GM23338 (cell line): ENCODE results near the gene SYT12. TPM values are rescaled to one million over a fixed set of nuclear protein-coding genes. Genes with fewer than 3 reads are reported as not detected.

Experiments used
- ATAC-seq: fragments of 200-7000 bp; cut with Tn5 transposase; 3 replicates; pipeline ENCODE4 v1.9.1; 2020
- DNase-seq: peaks from one replicate; pipeline ENCODE4 v3.0.0-alpha.2; 2015; ENCODE audit warnings: low spot score
- H2AFZ ChIP-seq: fragments of 200-600 bp; sonication (generic); 2 replicates; pipeline ENCODE4 v1.8.0; 2016; ENCODE audit warnings: antibody characterized with exemption, mild to moderate bottlenecking, moderate library complexity
- H3F3A ChIP-seq: fragments of 200-600 bp; sonication (generic); replicated peaks from 2 replicates; pipeline ENCODE4 v1.8.0; 2017; ENCODE audit warnings: antibody characterized with exemption, mixed run types, low read depth
- H3K27ac ChIP-seq: fragments of 200-600 bp; sonication (generic); 2 replicates; pipeline ENCODE4 v1.6.1; 2016; ENCODE audit warnings: low read depth
- H3K27me3 ChIP-seq: fragments of 200-600 bp; sonication (generic); 2 replicates; pipeline ENCODE4 v1.8.0; 2016; ENCODE audit warnings: mild to moderate bottlenecking, mixed run types, moderate library complexity; ENCODE audit not compliant: insufficient read depth
- H3K36me3 ChIP-seq: fragments of 200-600 bp; sonication (generic); 2 replicates; pipeline ENCODE4 v1.8.0; 2016; ENCODE audit warnings: mild to moderate bottlenecking; ENCODE audit not compliant: insufficient read depth
- H3K4me1 ChIP-seq: fragments of 200-600 bp; sonication (generic); 2 replicates; pipeline ENCODE4 v1.8.0; 2016; ENCODE audit warnings: mild to moderate bottlenecking, moderate library complexity; ENCODE audit not compliant: insufficient read depth
- H3K4me2 ChIP-seq: fragments of 200-600 bp; sonication (generic); 2 replicates; pipeline ENCODE4 v1.7.1; 2017; ENCODE audit warnings: mixed run types
- H3K4me3 ChIP-seq: fragments of 200-600 bp; sonication (generic); 2 replicates; pipeline ENCODE4 v1.6.1; 2016; ENCODE audit warnings: mixed run types
- H3K79me2 ChIP-seq: fragments of 200-600 bp; sonication (generic); replicated peaks from 2 replicates; pipeline ENCODE4 v1.8.0; 2017; ENCODE audit warnings: mild to moderate bottlenecking; ENCODE audit not compliant: insufficient read depth
- H3K9me2 ChIP-seq: fragments of 200-600 bp; sonication (generic); 2 replicates; pipeline ENCODE4 v1.8.0; 2017; ENCODE audit not compliant: insufficient read depth
- H4K20me1 ChIP-seq: fragments of 200-600 bp; sonication (generic); replicated peaks from 2 replicates; pipeline ENCODE4 v1.8.0; 2017; ENCODE audit warnings: mild to moderate bottlenecking; ENCODE audit not compliant: insufficient read depth
- H3K27ac Mint-ChIP-seq: 2 replicates; pipeline ENCODE4 v1.8.0; 2020; ENCODE audit warnings: inconsistent platforms, mild to moderate bottlenecking, moderate library complexity, mixed read lengths
- H3K27me3 Mint-ChIP-seq: 3 replicates; pipeline ENCODE4 v1.8.0; 2022; ENCODE audit warnings: low read depth, mild to moderate bottlenecking, moderate library complexity, mixed read lengths, inconsistent platforms; ENCODE audit not compliant: insufficient read depth, poor library complexity
- H3K36me3 Mint-ChIP-seq: 3 replicates; pipeline ENCODE4 v1.8.0; 2021; ENCODE audit warnings: low read depth, mild to moderate bottlenecking, inconsistent platforms, moderate library complexity, mixed read lengths
- H3K4me1 Mint-ChIP-seq: 3 replicates; pipeline ENCODE4 v1.8.0; 2020; ENCODE audit warnings: mild to moderate bottlenecking, inconsistent platforms, mixed read lengths
- H3K4me3 Mint-ChIP-seq: 3 replicates; pipeline ENCODE4 v1.8.0; 2021; ENCODE audit warnings: moderate library complexity, mild to moderate bottlenecking, inconsistent platforms, mixed read lengths
- H3K9me3 Mint-ChIP-seq: 3 replicates; pipeline ENCODE4 v1.8.0; 2020; ENCODE audit warnings: moderate library complexity, mild to moderate bottlenecking, inconsistent platforms, mixed read lengths
- CTCF ChIP-seq, 2 experiments: fragments of 200-600 bp in 1 of 2; sonication (generic) in 1 of 2; conservative IDR thresholded peaks; 2 replicates each; pipeline versions ENCODE4 v1.5.1 to v1.6.1; 2016 to 2017; ENCODE audit warnings: antibody characterized with exemption in 2 of 2, low read depth in 2 of 2, mild to moderate bottlenecking in 2 of 2, moderate library complexity in 1 of 2
- NANOG ChIP-seq: IDR thresholded peaks from 2 replicates; pipeline ENCODE4 v1.6.1; 2016; ENCODE audit warnings: antibody characterized with exemption, borderline replicate concordance
- ZNF114 ChIP-seq: fragments of 250-450 bp; sonication (Bioruptor Pico); IDR thresholded peaks from 2 replicates; pipeline ENCODE4 v1.5.0; 2020; ENCODE audit warnings: mild to moderate bottlenecking, moderate library complexity
- ZNF462 ChIP-seq: fragments of 250-450 bp; sonication (Bioruptor Pico); IDR thresholded peaks from 2 replicates; pipeline ENCODE4 v1.5.0; 2020; ENCODE audit warnings: mild to moderate bottlenecking, moderate library complexity
- polyA plus RNA-seq: library from polyadenylated mRNA; unstranded; fragments of >200 nt; fragmentation: Nextera tagmentation; extraction: Ambion mirVana; gene quantifications from 2 replicates; pipeline ENCODE4 v1.2.1, GENCODE V29; 2016
- total RNA-seq: library from RNA; depleted of rRNA; stranded (reverse); fragments of >200 nt; shearing (Covaris generic); gene quantifications from 2 replicates; pipeline ENCODE4 v1.2.3, GENCODE V29; 2014

SYT12 gene
- total and polyA plus RNA-seq, 2 experiments from 2014 or later: 0.92 to 2.5 TPM

DNA sequence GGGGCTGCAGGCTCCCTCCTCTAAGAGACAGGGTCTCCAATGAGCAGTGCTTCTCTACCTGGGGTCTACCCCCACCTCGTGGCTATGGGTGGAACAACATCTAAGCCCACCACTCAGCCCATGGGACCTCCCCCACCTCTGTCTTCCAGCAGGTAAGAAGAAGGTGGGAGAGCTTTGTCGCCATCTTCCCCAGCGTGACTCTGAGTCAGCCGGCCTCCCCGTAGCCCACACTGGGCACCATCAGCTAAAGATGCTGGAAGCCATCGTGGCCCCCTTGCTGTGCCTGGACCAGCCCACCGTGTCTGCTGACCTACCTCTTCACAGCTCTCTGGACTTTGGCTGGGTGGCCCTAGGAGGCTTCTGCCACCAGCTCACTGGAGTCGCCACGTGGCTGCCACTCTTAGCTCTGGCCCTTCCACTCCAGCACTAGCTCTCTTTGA lies 46.9 kb upstream of the SYT12 start:
- H3F3A ChIP-seq: no peaks in the 10 kb centered on the region
- no peak overlapping the region for H3K4me2 ChIP-seq
- H3K27me3 ChIP-seq: no peaks in the 10 kb centered on the region
- H3K9me3 Mint-ChIP-seq: peaks cover 11% of the 10 kb centered on the region
- TF ChIP-seq CTCF (conservative IDR thresholded peaks at IDR 0.05; ENCODE audit: low read depth in 2 of 2): peak; percentile 74 to 91
- TF ChIP-seq NANOG: no peak
- TF ChIP-seq ZNF114 (CRISPR knock-in tag): 0 out of 2 replicates have a peak, but pooled peaks have one; percentile 75
- TF ChIP-seq ZNF462 (CRISPR knock-in tag): 0 out of 2 replicates have a peak, but pooled peaks have one; percentile 38
- peaks cover 7% of the 10 kb centered on the region; the same call in 2 of the 3 replicates for H3K4me1 Mint-ChIP-seq
- peak overlapping the region; percentile 87; the same call in 1 of the 2 replicates for H2AFZ ChIP-seq
- H3K4me3 ChIP-seq: no peak overlapping the region
- H3K27ac Mint-ChIP-seq: no peak overlapping the region
- ATAC-seq (peak; percentile 91), DNase-seq (peak; percentile 83)
- no peaks in the 10 kb centered on the region for H4K20me1 ChIP-seq
- H3K4me1 ChIP-seq: peaks cover 11% of the 10 kb centered on the region; the same call in 1 of the 2 replicates
- no peaks in the 10 kb centered on the region for H3K79me2 ChIP-seq
- H3K27ac ChIP-seq: no peak overlapping the region
- H3K27me3 Mint-ChIP-seq: peaks cover 11% of the 10 kb centered on the region
- peaks cover 5% of the 10 kb centered on the region; the same call in 1 of the 2 replicates for H3K9me2 ChIP-seq
- H3K36me3 Mint-ChIP-seq: peaks cover 5% of the 10 kb centered on the region
- H3K36me3 ChIP-seq: no peaks in the 10 kb centered on the region
- no peak overlapping the region for H3K4me3 Mint-ChIP-seq
